ENCODE measurements around the gene PPP1R9B. TPM values are rescaled to one million over a fixed set of nuclear protein-coding genes. Genes with fewer than 3 reads are reported as not detected.

PPP1R9B gene
- total RNA-seq, 1 experiment from 2014 or later, result 34.8 TPM

GRCh38 chr17:50189550-50190292 is 39.2 kb upstream of the PPP1R9B start:
- H3K27me3 Mint-ChIP-seq (ENCODE audit: insufficient read depth, unreplicated experiment), result no peaks in the 10 kb centered on the region
- H3K4me3 Mint-ChIP-seq (ENCODE audit: unreplicated experiment), result no peak overlapping the region
- no peaks in the 10 kb centered on the region for H3K9me3 Mint-ChIP-seq (ENCODE audit: unreplicated experiment)
- ChIA-PET CTCF (interaction anchor here (0.6 to 2.7 kb wide), 5 partner anchors 9 to 272 kb away, joined by 3 to 17 read pairs (median 4); no protein-coding TSS in a partner anchor), POLR2A (interaction anchor here (0.6 kb wide), 1 partner anchor 26 kb away, joined by 4 read pairs; no protein-coding TSS in a partner anchor)
- no TSS peak for BruUV-seq (replicated peaks)
- no peak for TF ChIP-seq CTCF (IDR thresholded peaks at IDR 0.05; ENCODE audit: unreplicated experiment)
- H3K27ac Mint-ChIP-seq (ENCODE audit: low read depth, unreplicated experiment), result no peak overlapping the region
- peaks cover 2% of the 10 kb centered on the region for H3K4me1 Mint-ChIP-seq (ENCODE audit: insufficient read depth, unreplicated experiment)
- intact Hi-C loops (cut with micrococcal nuclease), result no loop called here
- peaks cover 20% of the 10 kb centered on the region for H3K36me3 Mint-ChIP-seq (ENCODE audit: insufficient read depth, unreplicated experiment)
- DNase-seq (ENCODE audit: unreplicated experiment), result no peak

GRCh38 chr17:50188921-50189549 is 38.6 kb upstream of the PPP1R9B start:
- no peak for DNase-seq (ENCODE audit: unreplicated experiment)
- POLR2A ChIA-PET, result interaction anchor here (0.6 kb wide), 1 partner anchor 27 kb away, joined by 4 read pairs; no protein-coding TSS in a partner anchor
- H3K4me3 Mint-ChIP-seq (ENCODE audit: unreplicated experiment), result no peak overlapping the region
- H3K36me3 Mint-ChIP-seq (ENCODE audit: insufficient read depth, unreplicated experiment), result peaks cover 20% of the 10 kb centered on the region
- H3K27ac Mint-ChIP-seq (ENCODE audit: low read depth, unreplicated experiment), result no peak overlapping the region
- BruUV-seq (replicated peaks), result no TSS peak
- intact Hi-C loops (cut with micrococcal nuclease), result no loop called here
- CTCF ChIA-PET, result interaction anchor here (1.1 to 2.7 kb wide), 2 partner anchors 19 to 27 kb away, joined by 3 to 17 read pairs; no protein-coding TSS in a partner anchor
- no peaks in the 10 kb centered on the region for H3K9me3 Mint-ChIP-seq (ENCODE audit: unreplicated experiment)
- no peak for TF ChIP-seq CTCF (IDR thresholded peaks at IDR 0.05; ENCODE audit: unreplicated experiment)
- no peaks in the 10 kb centered on the region for H3K27me3 Mint-ChIP-seq (ENCODE audit: insufficient read depth, unreplicated experiment)
- peaks cover 9% of the 10 kb centered on the region for H3K4me1 Mint-ChIP-seq (ENCODE audit: insufficient read depth, unreplicated experiment)

GRCh38 chr17:50188531-50188920 is 38.0 kb upstream of the PPP1R9B start:
- intact Hi-C loops (cut with micrococcal nuclease), result no loop called here
- H3K27ac Mint-ChIP-seq (ENCODE audit: low read depth, unreplicated experiment), result no peak overlapping the region
- H3K36me3 Mint-ChIP-seq (ENCODE audit: insufficient read depth, unreplicated experiment), result peaks cover 20% of the 10 kb centered on the region
- ChIA-PET CTCF (interaction anchor here (0.6 to 2.7 kb wide), 6 partner anchors 9 to 56 kb away, joined by 3 to 17 read pairs (median 4); no protein-coding TSS in a partner anchor), POLR2A (no interaction called here)
- no peaks in the 10 kb centered on the region for H3K9me3 Mint-ChIP-seq (ENCODE audit: unreplicated experiment)
- BruUV-seq (replicated peaks), result no TSS peak
- DNase-seq (ENCODE audit: unreplicated experiment), result no peak
- no peaks in the 10 kb centered on the region for H3K27me3 Mint-ChIP-seq (ENCODE audit: insufficient read depth, unreplicated experiment)
- no peak for TF ChIP-seq CTCF (IDR thresholded peaks at IDR 0.05; ENCODE audit: unreplicated experiment)
- no peak overlapping the region for H3K4me3 Mint-ChIP-seq (ENCODE audit: unreplicated experiment)
- H3K4me1 Mint-ChIP-seq (ENCODE audit: insufficient read depth, unreplicated experiment), result peaks cover 14% of the 10 kb centered on the region
